ENCODE results near the gene DCPS. TPM values are rescaled to one million over a fixed set of nuclear protein-coding genes. Genes with fewer than 3 reads are reported as not detected.
"Not testable (repeated sequence)": the region's sequence is repeated elsewhere in the genome, so short reads cannot be mapped to it uniquely, and the experiment has no call there.

DCPS gene
- total RNA-seq, 2 experiments from 2014 or later = 21.8 to 22.5 TPM

GRCh38 chr11:126374562-126375300 lies 70.9 kb downstream of the DCPS start:
- H3K4me3 Mint-ChIP-seq; H3K27me3 Mint-ChIP-seq (ENCODE audit: low read depth); H3K9me3 Mint-ChIP-seq (ENCODE audit: insufficient read depth); POLR2A ChIA-PET; ATAC-seq; DNase-seq; H3K36me3 Mint-ChIP-seq (ENCODE audit: low read depth); H3K4me1 Mint-ChIP-seq (ENCODE audit: low read depth); H3K27ac Mint-ChIP-seq: not testable (repeated sequence)
- CTCF ChIA-PET = interaction anchor here (0.7 kb wide), 1 partner anchor 12 kb away, joined by 3 read pairs; no protein-coding TSS in a partner anchor

GRCh38 chr11:126375726-126376125 lies 71.9 kb downstream of the DCPS start:
- no peaks in the 10 kb centered on the region for H3K9me3 Mint-ChIP-seq (ENCODE audit: insufficient read depth)
- H3K27ac Mint-ChIP-seq = no peak overlapping the region
- no peaks in the 10 kb centered on the region for H3K4me1 Mint-ChIP-seq (ENCODE audit: low read depth)
- no peaks in the 10 kb centered on the region for H3K36me3 Mint-ChIP-seq (ENCODE audit: low read depth)
- no peaks in the 10 kb centered on the region for H3K27me3 Mint-ChIP-seq (ENCODE audit: low read depth)
- no peak overlapping the region for H3K4me3 Mint-ChIP-seq
- ATAC-seq (no peak), DNase-seq (no peak)
- ChIA-PET POLR2A (no interaction called here), CTCF (no interaction called here)

- CTCF ChIA-PET = no interaction called here
- Mint-ChIP-seq H3K4me1 (ENCODE audit: low read depth) (no peaks in the 10 kb centered on the region), H3K36me3 (ENCODE audit: low read depth) (no peaks in the 10 kb centered on the region), H3K4me3 (no peak overlapping the region), H3K27me3 (ENCODE audit: low read depth) (no peaks in the 10 kb centered on the region), H3K27ac (no peak overlapping the region), H3K9me3 (ENCODE audit: insufficient read depth) (no peaks in the 10 kb centered on the region)
- POLR2A ChIA-PET = no interaction called here
- ATAC-seq (no peak), DNase-seq (no peak)
Measured at GRCh38 chr11:126378763-126379162, 74.9 kb downstream of the DCPS start.

- H3K4me3 Mint-ChIP-seq = no peak overlapping the region
- no peaks in the 10 kb centered on the region for H3K27me3 Mint-ChIP-seq (ENCODE audit: low read depth)
- peaks cover 1% of the 10 kb centered on the region for H3K4me1 Mint-ChIP-seq (ENCODE audit: low read depth)
- no peak overlapping the region for H3K27ac Mint-ChIP-seq
- H3K36me3 Mint-ChIP-seq (ENCODE audit: low read depth) = no peaks in the 10 kb centered on the region
- no peaks in the 10 kb centered on the region for H3K9me3 Mint-ChIP-seq (ENCODE audit: insufficient read depth)
- POLR2A ChIA-PET = no interaction called here
- no peak for ATAC-seq
- DNase-seq = no peak
- CTCF ChIA-PET = interaction anchor here (0.8 kb wide), 1 partner anchor 187 kb away, joined by 3 read pairs; no protein-coding TSS in a partner anchor
Measured at GRCh38 chr11:126380909-126381308, 77.0 kb downstream of the DCPS start.

GRCh38 chr11:126381960-126382359 lies 78.1 kb downstream of the DCPS start:
- H3K27ac Mint-ChIP-seq; H3K36me3 Mint-ChIP-seq (ENCODE audit: low read depth); POLR2A ChIA-PET; CTCF ChIA-PET; H3K4me3 Mint-ChIP-seq; H3K27me3 Mint-ChIP-seq (ENCODE audit: low read depth); ATAC-seq; H3K9me3 Mint-ChIP-seq (ENCODE audit: insufficient read depth); DNase-seq: not testable (repeated sequence)
- H3K4me1 Mint-ChIP-seq (ENCODE audit: low read depth) = peaks cover 11% of the 10 kb centered on the region

- H3K27me3 Mint-ChIP-seq (ENCODE audit: low read depth); POLR2A ChIA-PET; DNase-seq; H3K27ac Mint-ChIP-seq; H3K36me3 Mint-ChIP-seq (ENCODE audit: low read depth); H3K9me3 Mint-ChIP-seq (ENCODE audit: insufficient read depth); ATAC-seq; H3K4me3 Mint-ChIP-seq; CTCF ChIA-PET: not testable (repeated sequence)
- peaks cover 11% of the 10 kb centered on the region for H3K4me1 Mint-ChIP-seq (ENCODE audit: low read depth)
Measured at GRCh38 chr11:126382641-126383040, 78.8 kb downstream of the DCPS start.

GRCh38 chr11:126383339-126384335 lies 79.8 kb downstream of the DCPS start:
- CTCF ChIA-PET = no interaction called here
- H3K4me3 Mint-ChIP-seq = no peak overlapping the region
- ATAC-seq = no peak
- no peak for DNase-seq
- POLR2A ChIA-PET = no interaction called here
- no peak overlapping the region for H3K27ac Mint-ChIP-seq
- H3K27me3 Mint-ChIP-seq (ENCODE audit: low read depth) = no peaks in the 10 kb centered on the region
- H3K9me3 Mint-ChIP-seq (ENCODE audit: insufficient read depth) = no peaks in the 10 kb centered on the region
- no peaks in the 10 kb centered on the region for H3K36me3 Mint-ChIP-seq (ENCODE audit: low read depth)
- H3K4me1 Mint-ChIP-seq (ENCODE audit: low read depth) = peaks cover 11% of the 10 kb centered on the region

GRCh38 chr11:126384449-126385070 lies 80.7 kb downstream of the DCPS start:
- ChIA-PET CTCF (no interaction called here), POLR2A (no interaction called here)
- H3K27ac Mint-ChIP-seq = no peak overlapping the region
- DNase-seq (no peak), ATAC-seq (no peak)
- no peaks in the 10 kb centered on the region for H3K27me3 Mint-ChIP-seq (ENCODE audit: low read depth)
- no peaks in the 10 kb centered on the region for H3K9me3 Mint-ChIP-seq (ENCODE audit: insufficient read depth)
- no peak overlapping the region for H3K4me3 Mint-ChIP-seq
- peaks cover 11% of the 10 kb centered on the region for H3K4me1 Mint-ChIP-seq (ENCODE audit: low read depth)
- H3K36me3 Mint-ChIP-seq (ENCODE audit: low read depth) = no peaks in the 10 kb centered on the region

GRCh38 chr11:126385991-126386728 lies 82.3 kb downstream of the DCPS start:
- Mint-ChIP-seq H3K27me3 (ENCODE audit: low read depth) (no peaks in the 10 kb centered on the region), H3K27ac (no peak overlapping the region), H3K4me1 (ENCODE audit: low read depth) (peaks cover 11% of the 10 kb centered on the region), H3K9me3 (ENCODE audit: insufficient read depth) (no peaks in the 10 kb centered on the region), H3K36me3 (ENCODE audit: low read depth) (no peaks in the 10 kb centered on the region), H3K4me3 (no peak overlapping the region)
- POLR2A ChIA-PET = no interaction called here
- ATAC-seq (no peak), DNase-seq (no peak)
- CTCF ChIA-PET = no interaction called here

GRCh38 chr11:126386729-126387071 lies 82.8 kb downstream of the DCPS start:
- H3K9me3 Mint-ChIP-seq (ENCODE audit: insufficient read depth); H3K36me3 Mint-ChIP-seq (ENCODE audit: low read depth); H3K27ac Mint-ChIP-seq; H3K27me3 Mint-ChIP-seq (ENCODE audit: low read depth); H3K4me3 Mint-ChIP-seq; DNase-seq; CTCF ChIA-PET; ATAC-seq; POLR2A ChIA-PET: not testable (repeated sequence)
- peaks cover 16% of the 10 kb centered on the region for H3K4me1 Mint-ChIP-seq (ENCODE audit: low read depth)

- no peak for DNase-seq
- Mint-ChIP-seq H3K4me3 (no peak overlapping the region), H3K4me1 (ENCODE audit: low read depth) (peaks cover 26% of the 10 kb centered on the region), H3K36me3 (ENCODE audit: low read depth) (no peaks in the 10 kb centered on the region), H3K9me3 (ENCODE audit: insufficient read depth) (no peaks in the 10 kb centered on the region), H3K27ac (no peak overlapping the region), H3K27me3 (ENCODE audit: low read depth) (no peaks in the 10 kb centered on the region)
- no peak for ATAC-seq
- ChIA-PET POLR2A (no interaction called here), CTCF (interaction anchor here (0.8 kb wide), 1 partner anchor 93 kb away, joined by 3 read pairs; no protein-coding TSS in a partner anchor)
Measured at GRCh38 chr11:126387857-126388256, 84.0 kb downstream of the DCPS start.
